ENCODE results near the gene ADGB. TPM values are rescaled to one million over a fixed set of nuclear protein-coding genes. Genes with fewer than 3 reads are reported as not detected.
"Not testable (repeated sequence)": the region's sequence is repeated elsewhere in the genome, so short reads cannot be mapped to it uniquely, and the experiment has no call there.

The ADGB gene
- total RNA-seq, 2 experiments from 2014 or later, result 0.32 to 0.52 TPM

GRCh38 chr6:146812811-146813321 is 214.1 kb downstream of the ADGB start:
- POLR2A ChIA-PET, result not testable (repeated sequence)

GRCh38 chr6:146813554-146813953 is 214.8 kb downstream of the ADGB start:
- CTCF ChIA-PET, result no interaction called here
- POLR2A ChIA-PET, result no interaction called here

More at GRCh38 chr6:146812811-146813321, 214.1 kb downstream of the ADGB start:
- CTCF ChIA-PET, result not testable (repeated sequence)

GRCh38 chr6:146814148-146814750 is 215.5 kb downstream of the ADGB start:
- POLR2A ChIA-PET, result no interaction called here
- CTCF ChIA-PET, result no interaction called here

- CTCF ChIA-PET, result interaction anchor here (0.7 kb wide), 1 partner anchor 546 kb away, joined by 4 read pairs; no protein-coding TSS in a partner anchor
Observed at GRCh38 chr6:146815511-146816462, 217.0 kb downstream of the ADGB start.

GRCh38 chr6:146819596-146820320 is 221.0 kb downstream of the ADGB start:
- POLR2A ChIA-PET, result no interaction called here
- CTCF ChIA-PET, result no interaction called here

More at GRCh38 chr6:146815511-146816462, 217.0 kb downstream of the ADGB start:
- POLR2A ChIA-PET, result not testable (repeated sequence)

- ChIA-PET POLR2A (no interaction called here), CTCF (no interaction called here)
Observed at GRCh38 chr6:146827216-146827928, 228.6 kb downstream of the ADGB start.

- POLR2A ChIA-PET, result no interaction called here
- CTCF ChIA-PET, result no interaction called here
Observed at GRCh38 chr6:146829792-146830565, 231.2 kb downstream of the ADGB start.

GRCh38 chr6:146833157-146833556 is 234.4 kb downstream of the ADGB start:
- ChIA-PET POLR2A (no interaction called here), CTCF (no interaction called here)

- ChIA-PET POLR2A (no interaction called here), CTCF (no interaction called here)
Observed at GRCh38 chr6:146840216-146840615, 241.4 kb downstream of the ADGB start.

GRCh38 chr6:146840641-146841040 is 241.9 kb downstream of the ADGB start:
- CTCF ChIA-PET, result no interaction called here
- POLR2A ChIA-PET, result no interaction called here

GRCh38 chr6:146847426-146847825 is 248.7 kb downstream of the ADGB start:
- CTCF ChIA-PET, result no interaction called here
- POLR2A ChIA-PET, result no interaction called here

GRCh38 chr6:146850238-146850896 is 251.6 kb downstream of the ADGB start:
- CTCF ChIA-PET, result no interaction called here

GRCh38 chr6:146850981-146851380 is 252.2 kb downstream of the ADGB start:
- ChIA-PET CTCF (no interaction called here), POLR2A (no interaction called here)

More at GRCh38 chr6:146850238-146850896, 251.6 kb downstream of the ADGB start:
- POLR2A ChIA-PET, result no interaction called here

GRCh38 chr6:146851837-146852236 is 253.1 kb downstream of the ADGB start:
- ChIA-PET POLR2A (no interaction called here), CTCF (no interaction called here)

- POLR2A ChIA-PET, CTCF ChIA-PET: not testable (repeated sequence)
Observed at GRCh38 chr6:146854521-146855255, 255.9 kb downstream of the ADGB start.

- POLR2A ChIA-PET, result interaction anchor here (0.9 kb wide), 1 partner anchor 94 kb away, joined by 3 read pairs; no protein-coding TSS in a partner anchor
- CTCF ChIA-PET, result interaction anchor here (0.9 to 1.5 kb wide), 3 partner anchors 14 to 423 kb away, joined by 3 read pairs; no protein-coding TSS in a partner anchor
Observed at GRCh38 chr6:146855889-146856288, 257.1 kb downstream of the ADGB start.

GRCh38 chr6:146856296-146856695 is 257.5 kb downstream of the ADGB start:
- ChIA-PET POLR2A (interaction anchor here (0.9 kb wide), 1 partner anchor 94 kb away, joined by 3 read pairs; no protein-coding TSS in a partner anchor), CTCF (interaction anchor here (0.9 to 1.5 kb wide), 3 partner anchors 13 to 422 kb away, joined by 3 read pairs; no protein-coding TSS in a partner anchor)
